Fibroblast of lung (primary cell): ENCODE results near the gene ZFP69B. TPM values are rescaled to one million over a fixed set of nuclear protein-coding genes. Genes with fewer than 3 reads are reported as not detected.

ENCODE experiments used
- DNase-seq, 2 donors: peaks; one replicate each; pipeline versions ENCODE4 v3.0.0 to v3.0.0-alpha.2; 2010; ENCODE audit warnings: low read depth in 2 of 2
- H2AFZ ChIP-seq: 2 replicates; pipeline ENCODE4 v1.5.1; 2012; ENCODE audit warnings: low read length, control low read depth, inconsistent platforms
- H3K27ac ChIP-seq: 2 replicates; pipeline ENCODE4 v1.5.1; 2011; ENCODE audit warnings: low read length, control low read depth; ENCODE audit not compliant: insufficient read depth
- H3K27me3 ChIP-seq: 2 replicates; pipeline ENCODE4 v1.5.1; 2011; ENCODE audit warnings: mild to moderate bottlenecking, low read length; ENCODE audit not compliant: control insufficient read depth, insufficient read depth
- H3K36me3 ChIP-seq: 2 replicates; pipeline ENCODE4 v1.5.1; 2011; ENCODE audit warnings: low read length; ENCODE audit not compliant: control insufficient read depth, insufficient read depth
- H3K4me1 ChIP-seq: 2 replicates; pipeline ENCODE4 v1.5.1; 2011; ENCODE audit warnings: low read length; ENCODE audit not compliant: control insufficient read depth, insufficient read depth; ENCODE audit errors: extremely low read depth
- H3K4me2 ChIP-seq: 2 replicates; pipeline ENCODE4 v1.5.1; 2011; ENCODE audit warnings: low read length, control low read depth; ENCODE audit not compliant: insufficient read depth; ENCODE audit errors: extremely low read depth
- H3K4me3 ChIP-seq, 4 experiments: fragments of 200-600 bp in 1 of 4; sonication (generic) in 1 of 4; replicated peaks in 1 of 4; 2 replicates each; pipeline ENCODE4 v1.5.1; 2011 to 2016; ENCODE audit warnings: low read length in 4 of 4, low read depth in 3 of 4, mild to moderate bottlenecking in 3 of 4, control low read depth in 2 of 4, inconsistent platforms in 1 of 4, mixed read lengths in 1 of 4; ENCODE audit not compliant: insufficient read depth in 1 of 4; ENCODE audit errors: control extremely low read depth in 1 of 4
- H3K79me2 ChIP-seq: 2 replicates; pipeline ENCODE4 v1.5.1; 2012; ENCODE audit warnings: mild to moderate bottlenecking, low read length, inconsistent platforms; ENCODE audit not compliant: control insufficient read depth, insufficient read depth
- H3K9ac ChIP-seq: 2 replicates; pipeline ENCODE4 v1.5.1; 2011; ENCODE audit warnings: mild to moderate bottlenecking, low read length, control low read depth; ENCODE audit not compliant: insufficient read depth
- H3K9me3 ChIP-seq: 2 replicates; pipeline ENCODE4 v1.5.1; 2012; ENCODE audit warnings: low read depth, low read length; ENCODE audit not compliant: control insufficient read depth, insufficient read depth
- H4K20me1 ChIP-seq: 2 replicates; pipeline ENCODE4 v1.5.1; 2011; ENCODE audit warnings: low read length; ENCODE audit not compliant: control insufficient read depth, insufficient read depth; ENCODE audit errors: extremely low read depth
- EZH2 ChIP-seq: IDR thresholded peaks from 2 replicates; pipeline ENCODE4 v1.5.1; 2012; ENCODE audit warnings: low read length, control low read depth, mild to moderate bottlenecking; ENCODE audit errors: missing control alignments
- polyA plus RNA-seq, 2 donors: library from polyadenylated mRNA; depleted of rRNA in 1 of 2; stranded (reverse) in 1 of 2; unstranded in 1 of 2; fragments of >200 nt; gene quantifications; 2 replicates each; pipeline ENCODE4 v1.2.1, GENCODE V29; 2011 to 2012; ENCODE audit warnings: missing spikeins in 1 of 2
- total RNA-seq: library from RNA; depleted of rRNA; stranded (reverse); fragments of >200 nt; gene quantifications from 2 replicates; pipeline ENCODE4 v1.2.1, GENCODE V29; 2014
- TF ChIP-seq, protein P1 (sequence below), 2 donors: IDR thresholded peaks in 1 of 2; conservative IDR thresholded peaks in 1 of 2; 1 replicate in 1 of 2; 2 replicates in 1 of 2; pipeline ENCODE4 v1.5.1; 2011 to 2012; ENCODE audit warnings: low read length in 2 of 2, control low read depth in 1 of 2, inconsistent platforms in 1 of 2, low read depth in 1 of 2, mild to moderate bottlenecking in 1 of 2

Gene ZFP69B
- total and polyA plus RNA-seq, 2 donors (not counting 1 experiment from before 2014, with no cell fraction given): 2.5 to 2.7 TPM

- no peak for DNase-seq
- Histone ChIP-seq H3K4me2 (peak overlapping the region; percentile 72), H3K36me3 (no peaks in the 10 kb centered on the region), H3K4me3 (peak overlapping the region; percentile 52 to 90 (median 79)), H3K9me3 (no peaks in the 10 kb centered on the region), H3K4me1 (no peaks in the 10 kb centered on the region), H2AFZ (peak overlapping the region; percentile 76), H3K27ac (peak overlapping the region; percentile 57), H3K9ac (no peak overlapping the region), H4K20me1 (no peaks in the 10 kb centered on the region), H3K27me3 (no peaks in the 10 kb centered on the region), H3K79me2 (no peaks in the 10 kb centered on the region)
- no peak for TF ChIP-seq EZH2
- TF ChIP-seq, protein P1, sequence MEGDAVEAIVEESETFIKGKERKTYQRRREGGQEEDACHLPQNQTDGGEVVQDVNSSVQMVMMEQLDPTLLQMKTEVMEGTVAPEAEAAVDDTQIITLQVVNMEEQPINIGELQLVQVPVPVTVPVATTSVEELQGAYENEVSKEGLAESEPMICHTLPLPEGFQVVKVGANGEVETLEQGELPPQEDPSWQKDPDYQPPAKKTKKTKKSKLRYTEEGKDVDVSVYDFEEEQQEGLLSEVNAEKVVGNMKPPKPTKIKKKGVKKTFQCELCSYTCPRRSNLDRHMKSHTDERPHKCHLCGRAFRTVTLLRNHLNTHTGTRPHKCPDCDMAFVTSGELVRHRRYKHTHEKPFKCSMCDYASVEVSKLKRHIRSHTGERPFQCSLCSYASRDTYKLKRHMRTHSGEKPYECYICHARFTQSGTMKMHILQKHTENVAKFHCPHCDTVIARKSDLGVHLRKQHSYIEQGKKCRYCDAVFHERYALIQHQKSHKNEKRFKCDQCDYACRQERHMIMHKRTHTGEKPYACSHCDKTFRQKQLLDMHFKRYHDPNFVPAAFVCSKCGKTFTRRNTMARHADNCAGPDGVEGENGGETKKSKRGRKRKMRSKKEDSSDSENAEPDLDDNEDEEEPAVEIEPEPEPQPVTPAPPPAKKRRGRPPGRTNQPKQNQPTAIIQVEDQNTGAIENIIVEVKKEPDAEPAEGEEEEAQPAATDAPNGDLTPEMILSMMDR (conservative IDR thresholded peaks at IDR 0.05 in 1 of 2, IDR thresholded peaks at IDR 0.05 in 1 of 2; ENCODE audit: low read depth in 1 of 2, low read length in 2 of 2): no peak
Measured at GRCh38 chr1:40451238-40451585, 936 bp downstream of the ZFP69B start.

DNA sequence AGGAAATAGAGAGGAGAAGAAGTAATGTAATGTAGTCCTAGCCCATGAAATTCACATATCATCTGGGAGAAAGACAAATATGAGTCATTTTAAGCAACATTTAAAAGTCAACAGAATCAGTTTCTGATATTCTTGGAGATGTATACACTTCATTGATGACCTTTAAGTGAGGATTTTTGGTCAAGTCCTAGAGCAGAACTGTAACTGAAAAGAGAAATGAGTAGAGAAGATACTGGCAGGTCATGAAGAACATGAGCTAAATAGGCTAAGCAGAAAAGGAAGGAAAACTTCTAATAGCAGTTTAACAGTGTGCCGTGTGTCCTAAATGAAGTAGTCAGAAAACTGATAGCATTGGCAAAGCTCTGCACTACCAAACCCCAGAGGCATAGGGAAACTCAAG is 4.6 kb downstream of the ZFP69B start:
- no peaks in the 10 kb centered on the region for H3K79me2 ChIP-seq
- no peak overlapping the region for H3K4me2 ChIP-seq
- H3K27ac ChIP-seq: no peak overlapping the region
- H3K36me3 ChIP-seq: peaks cover 2% of the 10 kb centered on the region
- no peaks in the 10 kb centered on the region for H4K20me1 ChIP-seq
- TF ChIP-seq EZH2: no peak
- TF ChIP-seq, protein P1 (conservative IDR thresholded peaks at IDR 0.05 in 1 of 2, IDR thresholded peaks at IDR 0.05 in 1 of 2; ENCODE audit: low read depth in 1 of 2, low read length in 2 of 2): no peak
- H3K27me3 ChIP-seq: no peaks in the 10 kb centered on the region
- H3K9me3 ChIP-seq: peaks cover 3% of the 10 kb centered on the region
- H2AFZ ChIP-seq: no peak overlapping the region
- DNase-seq: no peak
- no peak overlapping the region for H3K9ac ChIP-seq
- H3K4me1 ChIP-seq: no peaks in the 10 kb centered on the region
- H3K4me3 ChIP-seq: no peak overlapping the region

DNA sequence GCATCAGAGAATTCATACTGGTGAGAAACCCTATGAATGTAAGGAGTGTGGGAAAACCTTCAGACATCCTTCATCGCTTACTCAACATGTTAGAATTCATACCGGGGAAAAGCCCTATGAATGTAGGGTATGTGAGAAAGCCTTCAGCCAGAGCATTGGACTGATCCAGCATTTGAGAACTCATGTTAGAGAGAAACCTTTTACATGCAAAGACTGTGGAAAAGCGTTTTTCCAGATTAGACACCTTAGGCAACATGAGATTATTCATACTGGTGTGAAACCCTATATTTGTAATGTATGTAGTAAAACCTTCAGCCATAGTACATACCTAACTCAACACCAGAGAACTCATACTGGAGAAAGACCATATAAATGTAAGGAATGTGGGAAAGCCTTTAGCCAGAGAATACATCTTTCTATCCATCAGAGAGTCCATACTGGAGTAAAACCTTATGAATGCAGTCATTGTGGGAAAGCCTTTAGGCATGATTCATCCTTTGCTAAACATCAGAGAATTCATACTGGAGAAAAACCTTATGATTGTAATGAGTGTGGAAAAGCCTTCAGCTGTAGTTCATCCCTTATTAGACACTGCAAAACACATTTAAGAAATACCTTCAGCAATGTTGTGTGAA is 12.8 kb downstream of the ZFP69B start:
- Histone ChIP-seq H2AFZ (no peak overlapping the region), H3K9me3 (peaks cover 3% of the 10 kb centered on the region), H3K27ac (no peak overlapping the region), H3K4me3 (no peak overlapping the region), H4K20me1 (no peaks in the 10 kb centered on the region), H3K9ac (no peak overlapping the region), H3K4me2 (no peak overlapping the region), H3K27me3 (no peaks in the 10 kb centered on the region), H3K79me2 (no peaks in the 10 kb centered on the region), H3K4me1 (no peaks in the 10 kb centered on the region), H3K36me3 (no peaks in the 10 kb centered on the region)
- peak; percentile 16 to 17 for DNase-seq
- TF ChIP-seq, protein P1 (conservative IDR thresholded peaks at IDR 0.05 in 1 of 2, IDR thresholded peaks at IDR 0.05 in 1 of 2; ENCODE audit: low read depth in 1 of 2, low read length in 2 of 2): no peak
- TF ChIP-seq EZH2: no peak
